A673 (cell line): ENCODE results near the gene EVA1C.

ENCODE experiments used
- CTCF ChIP-seq: fragments of 300-800, 200-600 bp; sonication (generic); conservative IDR thresholded peaks from 2 replicates; pipeline ENCODE4 v1.5.1; 2017; ENCODE audit warnings: low read depth, mild to moderate bottlenecking, antibody characterized with exemption, low read length, moderate library complexity, mixed read lengths
- EZH2 ChIP-seq: fragments of 200-600 bp; sonication (generic); IDR thresholded peaks from 2 replicates; pipeline ENCODE4 v1.6.1; 2017; ENCODE audit warnings: borderline replicate concordance, low read depth, mild to moderate bottlenecking, mixed read lengths, antibody characterized with exemption, low read length; ENCODE audit not compliant: poor library complexity, severe bottlenecking

DNA sequence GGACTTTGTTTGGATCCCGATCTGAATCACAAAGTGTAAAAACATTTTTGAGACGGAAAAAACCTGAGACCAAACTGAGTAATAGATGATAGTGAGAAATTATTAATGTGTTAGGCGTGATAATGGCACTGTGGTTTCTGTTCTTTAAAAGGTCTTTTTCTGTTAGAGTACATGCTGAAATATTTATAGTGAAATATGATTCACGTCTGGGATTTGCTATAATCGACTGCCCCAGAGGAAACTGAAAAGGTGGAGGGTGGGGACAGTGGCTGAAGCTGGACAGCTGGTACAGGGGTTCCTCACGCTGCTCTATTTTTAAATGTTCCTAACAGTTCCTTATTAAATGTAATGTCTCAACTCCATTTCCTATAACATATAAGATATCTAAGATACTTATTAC is 30.9 kb upstream of the EVA1C start:
- TF ChIP-seq CTCF = no peak
- no peak for TF ChIP-seq EZH2
